HG02623 (cell line): ENCODE data around the gene GPRASP2.
"Not testable (repeated sequence)": the region's sequence is repeated elsewhere in the genome, so short reads cannot be mapped to it uniquely, and the experiment has no call there.

Experiments used
- ATAC-seq: cut with Tn5 transposase; IDR thresholded peaks from one replicate; pipeline ENCODE4 v1.9.1; 2021; ENCODE audit warnings: moderate library complexity; ENCODE audit not compliant: unreplicated experiment

The GPRASP2 gene

GRCh38 chrX:102712216-102712966 lies at the start of gene GPRASP2:
TSS of gene GPRASP2 (plus strand) at chrX:102712448. CDS start at chrX:102714870, 2,422 bp downstream.
- ATAC-seq = no peak

DNA sequence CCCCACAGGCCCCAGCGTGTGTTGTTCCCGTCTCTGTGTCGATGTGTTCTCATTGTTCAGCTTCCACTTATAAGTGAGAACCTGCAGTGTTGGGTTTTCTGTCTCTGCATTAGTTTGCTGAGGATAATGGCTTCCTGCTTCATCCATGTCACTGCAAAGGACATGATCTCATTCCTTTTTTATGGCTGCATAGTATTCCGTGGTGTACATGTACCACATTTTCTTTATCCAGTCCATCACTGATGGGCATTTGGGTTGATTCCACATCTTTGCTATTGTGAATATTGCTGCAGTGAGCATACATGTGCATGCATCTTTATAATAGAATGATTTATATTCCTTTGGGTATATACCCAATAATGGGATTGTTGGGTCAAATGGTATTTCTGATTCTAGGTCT lies 48.4 kb upstream of the GPRASP2 start:
- ATAC-seq = not testable (repeated sequence)

DNA sequence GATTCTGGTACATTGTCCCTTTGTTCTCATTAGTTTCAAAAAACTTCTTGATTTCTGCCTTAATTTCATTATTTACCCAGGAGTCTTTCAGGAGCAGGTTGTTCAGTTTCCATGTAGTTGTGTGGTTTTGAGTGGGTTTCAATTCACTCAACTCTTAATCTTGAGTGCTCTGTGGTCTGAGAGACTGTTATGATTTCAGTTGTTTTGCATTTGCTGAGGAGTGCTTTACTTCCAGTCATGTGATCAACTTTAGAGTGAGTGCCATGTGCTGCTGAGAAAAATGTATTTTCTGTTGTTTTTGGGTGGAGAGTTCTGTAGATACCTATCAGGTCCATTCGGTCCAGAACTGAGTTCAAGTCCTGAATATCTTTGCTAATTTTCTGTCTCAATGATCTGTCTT lies 45.2 kb upstream of the GPRASP2 start:
- not testable (repeated sequence) for ATAC-seq

- ATAC-seq = no peak
These were observed 42.7 kb upstream of the GPRASP2 start for GRCh38 chrX:102669526-102669925.

DNA sequence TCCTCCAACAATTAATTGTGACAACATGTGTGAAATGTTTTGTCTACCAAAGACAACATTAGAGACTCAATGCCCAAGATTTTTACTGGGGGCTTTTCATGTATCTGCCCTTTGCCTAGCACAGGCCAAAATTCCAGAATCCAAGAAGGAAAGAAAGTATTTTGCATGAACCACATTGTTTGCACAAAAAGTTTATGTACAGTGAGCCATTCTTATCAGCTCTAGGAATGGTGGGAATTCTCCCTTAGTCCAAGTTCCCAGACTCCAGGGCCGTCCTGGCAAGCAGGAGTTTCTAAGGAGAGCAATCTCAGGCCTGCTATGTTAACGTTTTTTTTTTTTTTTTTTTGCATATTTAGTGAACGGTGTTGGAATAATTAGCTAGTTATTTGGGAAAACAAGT lies 39.4 kb upstream of the GPRASP2 start:
- no peak for ATAC-seq

- not testable (repeated sequence) for ATAC-seq
These were observed 34.8 kb upstream of the GPRASP2 start for GRCh38 chrX:102677479-102677878.

DNA sequence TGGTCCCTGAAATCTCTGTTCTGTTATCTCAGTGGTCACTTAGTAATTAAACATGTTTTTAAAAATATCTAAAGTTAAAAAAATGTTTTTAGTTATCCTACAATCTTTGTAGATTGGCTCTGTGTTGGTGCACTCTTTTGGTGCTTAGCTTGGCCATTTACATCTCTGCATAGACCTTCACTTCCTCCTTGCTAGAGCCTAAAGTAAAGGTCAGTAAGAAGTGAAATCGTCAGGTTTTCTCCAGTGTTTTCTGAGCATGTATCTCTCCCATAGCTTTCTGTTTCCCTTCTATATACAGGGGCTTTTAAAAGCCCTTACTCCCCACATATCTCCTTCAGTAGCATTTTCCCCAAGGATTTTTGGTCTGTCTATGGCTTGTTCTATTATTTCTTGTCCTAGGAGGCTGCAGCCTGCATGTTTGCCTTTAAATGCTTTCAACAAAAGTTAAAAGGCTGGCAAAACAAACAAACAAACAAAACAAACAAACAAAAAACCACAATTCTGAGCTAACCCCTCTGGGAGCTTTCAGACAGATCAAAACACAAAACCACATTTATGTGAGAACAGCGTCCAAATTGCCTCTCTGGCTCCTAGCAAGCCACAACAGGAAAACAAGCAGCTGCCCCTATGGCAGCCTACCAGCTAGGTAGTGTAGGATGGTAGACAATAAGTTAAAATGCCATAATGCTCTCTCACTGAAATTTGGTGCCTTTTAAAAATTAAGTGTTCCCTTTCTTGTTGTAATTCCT lies 27.3 kb upstream of the GPRASP2 start:
- no peak for ATAC-seq

DNA sequence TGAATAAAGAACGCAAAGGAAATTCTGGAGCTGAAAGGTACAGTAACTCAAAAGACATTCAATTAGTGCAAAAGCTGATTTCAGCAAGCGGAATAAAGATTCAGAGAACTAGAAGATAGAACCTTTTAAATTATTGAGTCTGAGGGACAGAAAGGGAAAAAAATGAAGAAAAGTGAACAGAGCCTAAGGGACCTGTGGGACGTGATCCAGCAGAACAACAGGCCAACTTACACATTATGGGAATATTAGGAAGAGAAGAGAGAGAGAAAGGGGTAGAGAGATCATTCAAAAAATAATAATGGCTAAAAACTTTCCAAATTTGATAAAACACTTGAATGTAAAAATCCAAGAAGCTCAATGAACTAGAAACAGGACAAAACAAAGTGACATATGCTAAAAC lies 17.5 kb upstream of the GPRASP2 start:
- no peak for ATAC-seq

DNA sequence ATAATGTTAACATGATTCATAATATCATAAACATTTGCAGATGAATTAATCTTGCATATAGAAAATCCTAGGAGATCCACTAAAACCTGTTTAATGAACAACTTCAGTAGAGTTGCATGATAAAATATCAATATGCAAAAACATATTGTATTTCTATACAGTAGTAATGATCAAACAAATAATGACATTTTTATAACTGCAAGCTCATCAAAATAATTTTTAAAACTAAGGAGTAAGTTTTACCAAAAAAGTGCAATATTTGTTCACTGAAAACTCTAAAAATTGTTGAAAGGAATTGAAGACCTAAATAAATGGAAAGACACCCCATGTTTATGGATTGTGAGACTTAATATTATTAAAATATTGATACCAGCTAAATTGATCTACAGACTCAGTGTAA lies 15.9 kb upstream of the GPRASP2 start:
- no peak for ATAC-seq

DNA sequence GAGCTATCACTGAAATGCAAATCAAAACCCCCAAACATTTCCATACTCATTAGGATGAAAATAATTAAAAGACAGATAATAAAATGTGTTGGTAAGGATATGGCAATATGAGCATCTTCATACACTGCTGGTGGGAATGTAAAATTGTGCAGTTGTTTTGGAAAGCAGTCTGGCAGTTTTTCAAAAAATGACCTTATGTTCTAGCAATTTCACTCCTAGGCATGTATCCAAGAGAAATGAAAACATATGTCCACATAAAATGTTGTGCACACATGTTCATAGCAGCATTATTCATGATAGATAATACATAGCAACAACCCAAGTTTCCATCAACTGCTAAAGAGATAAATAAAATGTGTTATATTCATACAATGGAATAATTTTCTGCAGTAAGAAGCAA lies 14.8 kb upstream of the GPRASP2 start:
- ATAC-seq = no peak

GRCh38 chrX:102708900-102709299 lies 3.3 kb upstream of the GPRASP2 start:
- ATAC-seq = no peak

GRCh38 chrX:102711872-102712215 lies 404 bp upstream of the GPRASP2 start:
- ATAC-seq = no peak

DNA sequence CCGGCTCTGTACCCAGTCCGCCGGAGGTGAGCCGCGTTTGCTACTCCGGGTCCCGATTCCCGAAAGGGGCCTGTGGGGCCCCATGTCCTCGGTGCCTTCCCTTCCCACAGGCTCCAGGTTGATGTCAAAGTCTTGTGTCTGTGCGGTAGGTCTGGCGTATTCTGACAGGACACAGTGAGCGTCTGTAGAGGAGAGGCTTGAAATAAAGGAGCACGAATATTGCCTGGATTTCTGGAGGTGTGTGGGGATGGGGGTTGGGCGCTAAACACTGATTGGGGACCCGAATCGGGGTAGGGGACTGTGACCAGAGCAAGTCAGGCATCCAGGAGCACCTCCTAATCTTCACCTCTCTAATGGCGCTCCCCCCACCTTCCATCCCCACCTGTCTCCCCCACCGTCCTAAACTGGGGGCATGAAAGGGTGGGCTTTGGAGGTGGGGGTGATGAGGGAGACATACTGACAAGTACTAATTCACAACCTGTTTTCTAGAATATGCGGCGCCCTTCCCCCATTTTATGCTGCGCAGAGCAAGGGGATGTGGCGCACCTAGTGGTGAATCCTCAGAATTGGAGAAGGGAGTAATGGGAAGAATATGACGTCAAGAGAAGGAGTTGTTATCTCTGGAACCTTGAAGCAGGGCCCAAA lies 855 bp downstream of the GPRASP2 start:
- no peak for ATAC-seq

GRCh38 chrX:102714994-102715393 lies 2.7 kb downstream of the GPRASP2 start:
- no peak for ATAC-seq

DNA sequence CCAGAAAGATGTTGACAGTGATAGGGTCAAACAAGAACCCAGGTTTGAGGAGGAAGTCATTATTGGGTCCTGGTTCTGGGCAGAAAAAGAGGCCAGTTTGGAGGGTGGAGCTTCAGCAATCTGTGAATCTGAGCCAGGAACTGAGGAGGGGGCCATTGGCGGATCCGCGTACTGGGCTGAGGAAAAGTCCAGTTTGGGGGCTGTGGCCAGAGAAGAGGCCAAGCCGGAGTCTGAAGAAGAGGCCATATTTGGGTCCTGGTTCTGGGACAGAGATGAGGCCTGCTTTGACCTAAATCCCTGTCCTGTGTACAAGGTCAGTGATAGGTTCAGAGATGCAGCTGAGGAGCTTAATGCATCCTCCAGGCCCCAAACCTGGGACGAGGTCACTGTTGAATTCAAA lies 3.7 kb downstream of the GPRASP2 start:
- ATAC-seq = no peak

DNA sequence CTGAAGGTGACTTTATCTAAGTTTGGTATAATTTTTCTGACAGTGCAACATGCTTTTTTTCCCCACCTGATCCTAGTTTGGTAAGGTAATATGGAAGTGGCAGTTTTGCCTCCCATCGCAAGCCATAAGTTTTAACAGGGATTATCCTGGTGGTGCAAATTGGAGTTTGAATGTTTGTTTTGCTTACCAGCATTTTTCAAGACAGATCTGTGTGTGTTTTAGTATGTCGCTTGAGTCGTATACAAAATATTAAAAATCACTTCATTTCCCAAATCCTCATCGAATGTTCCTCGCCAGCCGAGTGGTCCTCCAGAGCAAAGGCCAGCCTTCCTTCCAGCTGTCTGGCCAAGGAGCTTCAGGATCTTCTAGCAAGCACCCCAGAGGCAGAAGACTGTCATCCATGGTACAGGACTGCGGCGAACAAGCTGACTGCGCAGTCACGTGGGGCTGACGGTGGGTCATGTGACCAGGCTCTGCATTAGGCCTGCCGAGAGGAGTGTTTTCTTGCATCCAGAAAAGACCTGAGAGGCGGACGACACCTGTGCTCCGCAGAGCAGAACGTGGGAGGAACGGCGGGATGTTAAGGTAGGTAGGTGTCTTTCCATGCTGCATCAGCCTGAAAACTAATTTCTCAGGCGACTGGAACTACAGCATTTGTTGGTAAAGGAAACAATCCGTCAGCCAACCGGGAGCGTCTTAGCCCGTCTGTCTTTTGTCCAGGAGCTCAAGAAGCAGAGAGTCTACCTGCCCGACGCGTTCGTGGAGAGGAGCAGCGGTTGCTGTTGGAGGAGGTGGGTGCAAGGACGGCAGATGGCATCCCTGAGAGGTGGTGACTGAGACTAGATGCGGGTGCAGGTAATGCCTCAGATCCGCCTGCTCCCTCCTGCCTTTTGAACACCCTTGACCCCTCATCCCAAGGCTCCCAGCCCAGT lies 8.3 kb downstream of the GPRASP2 start, which contains the start of gene GPRASP3:
TSS of gene GPRASP3 (plus strand) at position 507 of the 932 bp plus-strand sequence. CDS start 28,253 bp downstream, outside the sequence.
- ATAC-seq = peak; percentile 98

- ATAC-seq = not testable (repeated sequence)
These were observed 8.9 kb downstream of the GPRASP2 start for GRCh38 chrX:102721169-102721506.

DNA sequence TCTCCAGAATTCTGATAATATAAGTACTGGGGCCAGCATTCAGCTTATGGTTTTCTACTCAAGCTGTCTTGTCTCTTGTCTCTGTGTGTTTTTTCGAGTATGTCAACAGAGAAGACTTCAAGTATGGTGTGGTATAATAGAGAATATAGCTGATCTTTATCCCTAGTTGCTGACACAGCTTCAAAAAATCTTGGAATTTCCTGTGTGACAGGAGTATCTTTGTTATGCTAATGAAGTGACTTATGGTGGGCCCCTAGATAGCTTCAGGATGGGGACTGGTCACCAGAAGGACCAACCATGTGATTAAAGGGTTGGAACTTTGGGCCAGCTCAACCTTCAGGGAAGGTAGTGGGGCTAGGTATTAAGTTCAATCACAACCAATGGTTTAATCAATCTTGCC lies 11.2 kb downstream of the GPRASP2 start:
- no peak for ATAC-seq

DNA sequence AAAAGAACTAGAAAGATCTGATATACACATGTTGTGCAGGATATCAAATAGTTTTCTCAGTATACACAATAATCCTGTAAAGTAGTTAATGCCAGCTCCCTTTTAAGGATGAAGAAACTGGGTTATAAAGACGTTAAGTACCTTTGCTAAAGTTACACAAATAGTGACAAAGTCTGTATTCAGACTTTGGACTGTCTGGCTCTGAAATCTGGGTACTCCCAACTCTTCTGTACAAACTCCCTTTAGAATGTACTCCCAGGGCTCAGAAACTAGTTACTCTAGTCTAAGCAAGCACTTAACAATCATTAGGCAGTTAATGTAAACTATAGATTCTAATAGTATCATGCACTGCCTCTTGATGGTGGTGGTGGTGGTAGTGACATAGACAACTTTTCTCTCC lies 15.5 kb downstream of the GPRASP2 start:
- no peak for ATAC-seq

DNA sequence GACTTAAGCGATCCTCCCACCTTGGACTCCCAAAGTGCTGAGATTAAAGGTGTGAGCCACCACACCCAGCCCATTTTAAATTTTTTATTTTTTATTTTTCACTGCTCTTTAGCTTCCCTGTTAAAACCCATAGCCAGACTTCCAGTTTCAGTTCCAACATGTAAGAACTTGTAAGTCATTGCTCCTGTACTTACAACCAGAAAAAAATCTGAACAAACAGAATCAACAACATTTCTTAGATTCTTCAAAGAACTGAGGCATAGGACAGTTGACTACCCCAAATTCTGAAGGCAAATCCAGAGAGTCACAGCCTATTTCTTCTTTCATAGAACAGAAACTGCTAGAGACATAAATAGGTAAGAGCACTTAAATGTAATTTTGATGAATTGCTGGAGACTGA lies 16.4 kb downstream of the GPRASP2 start:
- ATAC-seq = no peak

- no peak for ATAC-seq
These were observed 27.4 kb downstream of the GPRASP2 start for GRCh38 chrX:102739657-102740056.
